Ishikawa (cell line): ENCODE results near the gene GDF10.

Source experiments
- CEBPB ChIP-seq: IDR thresholded peaks from 2 replicates; pipeline ENCODE4 v1.6.1; 2012
- CREB1 ChIP-seq: IDR thresholded peaks from 2 replicates; pipeline ENCODE4 v1.6.1; 2012; ENCODE audit warnings: low read depth
- EGR1 ChIP-seq: IDR thresholded peaks from 2 replicates; pipeline ENCODE4 v1.6.1; 2012
- EP300 ChIP-seq: IDR thresholded peaks from 2 replicates; pipeline ENCODE4 v1.6.1; 2012; ENCODE audit warnings: borderline replicate concordance
- FOXM1 ChIP-seq: IDR thresholded peaks from 2 replicates; pipeline ENCODE4 v1.6.1; 2012; ENCODE audit warnings: low read depth, borderline replicate concordance
- MAX ChIP-seq: IDR thresholded peaks from 2 replicates; pipeline ENCODE4 v1.6.1; 2012
- NFIC ChIP-seq: IDR thresholded peaks from 2 replicates; pipeline ENCODE4 v1.6.1; 2012
- RAD21 ChIP-seq: IDR thresholded peaks from 2 replicates; pipeline ENCODE4 v1.6.1; 2012; ENCODE audit warnings: low read depth
- TAF1 ChIP-seq: IDR thresholded peaks from 2 replicates; pipeline ENCODE4 v1.6.1; 2012; ENCODE audit warnings: low read depth, mild to moderate bottlenecking
- TCF12 ChIP-seq: IDR thresholded peaks from 2 replicates; pipeline ENCODE4 v1.6.1; 2012; ENCODE audit warnings: low read depth
- TEAD4 ChIP-seq: IDR thresholded peaks from 2 replicates; pipeline ENCODE4 v1.6.1; 2012
- YY1 ChIP-seq: IDR thresholded peaks from 2 replicates; pipeline ENCODE4 v1.6.1; 2012; ENCODE audit warnings: low read depth
- ZBTB7A ChIP-seq: IDR thresholded peaks from 2 replicates; pipeline ENCODE4 v1.6.1; 2012; ENCODE audit warnings: low read depth
- TF ChIP-seq, protein P1 (sequence below): IDR thresholded peaks from 2 replicates; pipeline ENCODE4 v1.6.1; 2012
- TF ChIP-seq, protein P2 (sequence below): IDR thresholded peaks from 2 replicates; pipeline ENCODE4 v1.6.1; 2012; ENCODE audit warnings: low read depth, mild to moderate bottlenecking

Gene GDF10

GRCh38 chr10:47300429-47300931, 483 bp downstream of the GDF10 start:
- no peak for TF ChIP-seq EGR1

DNA sequence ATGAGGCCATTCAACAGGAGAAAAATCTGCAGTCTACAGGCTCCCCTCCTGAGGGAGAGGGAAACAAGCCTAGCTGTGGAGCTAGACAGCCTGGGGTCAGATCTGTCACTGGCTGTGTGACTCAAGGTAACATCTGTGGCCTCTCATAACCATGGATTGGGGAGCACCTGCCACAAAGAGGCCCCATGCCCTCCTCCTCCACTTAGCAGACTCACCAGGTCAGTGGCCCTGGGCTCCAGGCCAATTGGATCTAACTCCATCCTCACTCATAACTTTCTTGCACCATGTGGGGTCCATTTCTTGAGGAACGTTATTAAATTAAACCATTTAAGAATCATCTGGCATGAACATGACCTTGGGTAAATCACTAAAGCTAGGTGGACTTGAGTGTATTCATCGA, 1.8 kb downstream of the GDF10 start:
- TF ChIP-seq ZBTB7A (no peak), MAX (no peak), RAD21 (no peak), CREB1 (no peak), TCF12 (no peak), EGR1 (no peak), NFIC (no peak), TAF1 (no peak), EP300 (no peak), YY1 (no peak), TEAD4 (no peak), CEBPB (no peak), FOXM1 (no peak)
- TF ChIP-seq, protein P1, sequence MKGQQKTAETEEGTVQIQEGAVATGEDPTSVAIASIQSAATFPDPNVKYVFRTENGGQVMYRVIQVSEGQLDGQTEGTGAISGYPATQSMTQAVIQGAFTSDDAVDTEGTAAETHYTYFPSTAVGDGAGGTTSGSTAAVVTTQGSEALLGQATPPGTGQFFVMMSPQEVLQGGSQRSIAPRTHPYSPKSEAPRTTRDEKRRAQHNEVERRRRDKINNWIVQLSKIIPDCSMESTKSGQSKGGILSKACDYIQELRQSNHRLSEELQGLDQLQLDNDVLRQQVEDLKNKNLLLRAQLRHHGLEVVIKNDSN: no peak
- TF ChIP-seq, protein P2, sequence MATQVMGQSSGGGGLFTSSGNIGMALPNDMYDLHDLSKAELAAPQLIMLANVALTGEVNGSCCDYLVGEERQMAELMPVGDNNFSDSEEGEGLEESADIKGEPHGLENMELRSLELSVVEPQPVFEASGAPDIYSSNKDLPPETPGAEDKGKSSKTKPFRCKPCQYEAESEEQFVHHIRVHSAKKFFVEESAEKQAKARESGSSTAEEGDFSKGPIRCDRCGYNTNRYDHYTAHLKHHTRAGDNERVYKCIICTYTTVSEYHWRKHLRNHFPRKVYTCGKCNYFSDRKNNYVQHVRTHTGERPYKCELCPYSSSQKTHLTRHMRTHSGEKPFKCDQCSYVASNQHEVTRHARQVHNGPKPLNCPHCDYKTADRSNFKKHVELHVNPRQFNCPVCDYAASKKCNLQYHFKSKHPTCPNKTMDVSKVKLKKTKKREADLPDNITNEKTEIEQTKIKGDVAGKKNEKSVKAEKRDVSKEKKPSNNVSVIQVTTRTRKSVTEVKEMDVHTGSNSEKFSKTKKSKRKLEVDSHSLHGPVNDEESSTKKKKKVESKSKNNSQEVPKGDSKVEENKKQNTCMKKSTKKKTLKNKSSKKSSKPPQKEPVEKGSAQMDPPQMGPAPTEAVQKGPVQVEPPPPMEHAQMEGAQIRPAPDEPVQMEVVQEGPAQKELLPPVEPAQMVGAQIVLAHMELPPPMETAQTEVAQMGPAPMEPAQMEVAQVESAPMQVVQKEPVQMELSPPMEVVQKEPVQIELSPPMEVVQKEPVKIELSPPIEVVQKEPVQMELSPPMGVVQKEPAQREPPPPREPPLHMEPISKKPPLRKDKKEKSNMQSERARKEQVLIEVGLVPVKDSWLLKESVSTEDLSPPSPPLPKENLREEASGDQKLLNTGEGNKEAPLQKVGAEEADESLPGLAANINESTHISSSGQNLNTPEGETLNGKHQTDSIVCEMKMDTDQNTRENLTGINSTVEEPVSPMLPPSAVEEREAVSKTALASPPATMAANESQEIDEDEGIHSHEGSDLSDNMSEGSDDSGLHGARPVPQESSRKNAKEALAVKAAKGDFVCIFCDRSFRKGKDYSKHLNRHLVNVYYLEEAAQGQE: no peak

- TF ChIP-seq FOXM1: no peak
- no peak for TF ChIP-seq MAX
- TF ChIP-seq EGR1: no peak
- no peak for TF ChIP-seq TEAD4
- no peak for TF ChIP-seq ZBTB7A
- TF ChIP-seq TAF1: no peak
- no peak for TF ChIP-seq CREB1
- TF ChIP-seq TCF12: no peak
These were observed 3.1 kb downstream of the GDF10 start for GRCh38 chr10:47303105-47303504.

DNA sequence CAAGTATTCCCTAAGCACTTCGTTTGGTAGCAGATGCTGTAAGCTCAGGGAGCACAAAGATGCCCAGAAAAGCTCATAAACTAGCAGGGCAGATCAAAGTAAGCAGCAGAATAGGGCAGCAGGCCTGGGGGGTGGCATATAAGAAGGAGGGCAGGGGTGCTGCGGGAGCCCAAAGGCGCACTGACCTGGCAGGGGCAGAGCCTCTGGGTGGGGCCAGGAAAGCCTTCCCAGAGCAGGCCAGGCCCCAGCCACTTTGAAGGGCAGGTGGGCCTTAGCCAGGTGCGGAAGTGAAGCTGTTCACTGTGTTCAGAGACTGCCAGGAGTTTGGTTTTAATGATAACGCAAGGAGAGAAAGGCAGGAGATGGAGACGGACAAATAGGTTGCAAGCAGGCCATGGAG, 3.9 kb downstream of the GDF10 start:
- TF ChIP-seq TEAD4: no peak
- no peak for TF ChIP-seq MAX
- no peak for TF ChIP-seq RAD21
- TF ChIP-seq TAF1: no peak
- no peak for TF ChIP-seq FOXM1
- TF ChIP-seq EGR1: no peak
- TF ChIP-seq CREB1: no peak
- TF ChIP-seq TCF12: no peak
- no peak for TF ChIP-seq NFIC
- TF ChIP-seq YY1: no peak
- TF ChIP-seq, protein P1: no peak
- no peak for TF ChIP-seq CEBPB

DNA sequence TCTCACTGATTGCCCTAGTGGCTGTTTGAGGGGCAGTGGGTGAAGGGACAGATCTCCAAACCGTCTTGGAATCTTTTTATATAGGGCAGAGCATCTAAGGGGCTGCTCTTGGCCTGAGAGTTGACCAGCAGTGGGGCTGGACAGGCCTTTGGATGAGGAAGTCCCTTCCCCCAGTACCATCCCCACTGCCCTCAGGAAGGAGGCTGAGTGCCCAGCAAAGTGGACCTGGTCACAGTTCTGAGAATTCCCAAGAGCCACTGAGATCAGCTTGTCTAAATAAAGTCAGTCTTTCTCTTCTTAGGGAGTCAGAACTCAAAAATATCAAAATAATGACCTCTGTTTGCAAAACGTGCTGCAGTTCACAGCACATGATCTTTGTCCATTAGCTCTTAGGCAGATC, 5.6 kb downstream of the GDF10 start:
- TF ChIP-seq TAF1 (no peak), CEBPB (no peak), EGR1 (no peak), CREB1 (no peak), YY1 (no peak), ZBTB7A (no peak), FOXM1 (no peak), TCF12 (no peak), MAX (no peak), NFIC (no peak), EP300 (no peak), RAD21 (no peak), TEAD4 (no peak)
- TF ChIP-seq, protein P1: no peak
- TF ChIP-seq, protein P2: no peak
